Measurements from ENCODE around the gene SCO1.

- no peak for TF ChIP-seq CTCF (IDR thresholded peaks at IDR 0.05; ENCODE audit: borderline replicate concordance, extremely low read depth, low read length, poor library complexity, severe bottlenecking)
- TF ChIP-seq EZH2 (IDR thresholded peaks at IDR 0.05; ENCODE audit: borderline replicate concordance, low read depth, low read length, severe bottlenecking), result no peak
Observed at GRCh38 chr17:10702574-10702973, 5.2 kb upstream of the SCO1 start.

Measured in DND-41 (cell line).